HG02938 (cell line): ENCODE data around the gene RGMA.
"Not testable (repeated sequence)": the region's sequence is repeated elsewhere in the genome, so short reads cannot be mapped to it uniquely, and the experiment has no call there.

Experiments
- ATAC-seq: cut with Tn5 transposase; IDR thresholded peaks from one replicate; pipeline ENCODE4 v1.9.1; 2021; ENCODE audit warnings: mild to moderate bottlenecking, moderate library complexity; ENCODE audit not compliant: unreplicated experiment

Gene RGMA

DNA sequence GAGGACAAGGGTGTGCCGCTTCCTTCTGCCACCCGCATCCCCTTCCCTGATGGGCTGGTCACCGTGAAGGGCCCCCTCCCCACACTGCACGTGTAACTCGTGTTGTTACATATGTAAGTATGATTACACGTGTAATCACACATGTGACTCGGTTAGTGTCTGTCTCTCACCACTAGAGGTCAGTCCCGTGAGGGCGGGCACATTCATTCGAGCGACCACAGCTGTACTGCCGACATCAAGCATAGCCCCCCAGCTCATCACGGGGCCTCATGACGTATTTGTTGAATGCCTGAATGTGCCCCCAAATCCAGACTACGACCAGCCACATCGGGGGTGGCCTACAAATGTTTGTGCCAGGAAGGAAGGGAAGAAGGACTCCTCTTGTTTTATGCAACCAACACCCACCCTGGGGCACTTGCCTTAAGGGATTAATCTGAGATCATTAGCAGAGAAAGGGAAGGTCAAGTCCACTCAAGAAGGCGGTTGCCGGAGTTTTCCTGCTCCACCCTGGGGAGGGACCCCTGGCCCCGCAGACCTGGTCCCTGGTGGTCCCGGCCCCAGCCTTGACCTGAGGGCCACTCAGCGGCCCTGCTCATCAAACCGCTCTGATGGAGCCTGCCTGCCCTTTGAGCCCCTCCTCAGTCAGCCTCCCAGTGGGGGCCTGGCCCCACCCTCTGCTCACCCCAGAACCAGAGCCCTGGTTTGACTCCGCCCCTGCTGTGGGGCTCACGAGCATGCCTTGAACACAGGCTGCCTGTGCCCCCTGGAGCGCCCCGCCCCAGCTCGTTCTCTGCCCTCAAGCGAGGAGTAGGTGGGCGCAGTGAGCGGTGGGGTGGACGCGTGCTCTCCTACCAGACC, 52.8 kb downstream of the RGMA start:
- peak; percentile 85 for ATAC-seq

GRCh38 chr15:93035092-93035915, 53.7 kb downstream of the RGMA start:
- ATAC-seq = peak; percentile 30

DNA sequence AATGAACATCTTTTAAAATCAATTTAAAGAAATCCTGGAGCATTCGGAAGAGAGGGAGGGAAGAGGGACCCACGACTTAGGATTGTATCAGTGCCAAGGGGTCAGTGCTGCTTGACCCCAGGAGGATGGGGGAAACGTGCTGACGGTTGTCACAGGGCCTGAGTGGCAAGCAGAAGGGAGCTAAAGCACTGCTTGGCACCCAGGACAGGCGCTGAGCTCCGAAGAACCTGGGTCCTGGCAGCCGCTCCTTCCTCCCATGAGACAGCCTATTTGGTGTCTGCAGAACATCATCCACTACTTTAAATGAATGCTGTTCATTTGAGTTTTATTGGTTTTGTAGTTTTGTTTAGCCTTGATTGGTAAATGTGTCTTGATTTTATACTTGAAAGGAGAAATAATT, 54.5 kb downstream of the RGMA start:
- ATAC-seq = no peak

- ATAC-seq = no peak
Measured at GRCh38 chr15:93033434-93034045, 55.5 kb downstream of the RGMA start.

DNA sequence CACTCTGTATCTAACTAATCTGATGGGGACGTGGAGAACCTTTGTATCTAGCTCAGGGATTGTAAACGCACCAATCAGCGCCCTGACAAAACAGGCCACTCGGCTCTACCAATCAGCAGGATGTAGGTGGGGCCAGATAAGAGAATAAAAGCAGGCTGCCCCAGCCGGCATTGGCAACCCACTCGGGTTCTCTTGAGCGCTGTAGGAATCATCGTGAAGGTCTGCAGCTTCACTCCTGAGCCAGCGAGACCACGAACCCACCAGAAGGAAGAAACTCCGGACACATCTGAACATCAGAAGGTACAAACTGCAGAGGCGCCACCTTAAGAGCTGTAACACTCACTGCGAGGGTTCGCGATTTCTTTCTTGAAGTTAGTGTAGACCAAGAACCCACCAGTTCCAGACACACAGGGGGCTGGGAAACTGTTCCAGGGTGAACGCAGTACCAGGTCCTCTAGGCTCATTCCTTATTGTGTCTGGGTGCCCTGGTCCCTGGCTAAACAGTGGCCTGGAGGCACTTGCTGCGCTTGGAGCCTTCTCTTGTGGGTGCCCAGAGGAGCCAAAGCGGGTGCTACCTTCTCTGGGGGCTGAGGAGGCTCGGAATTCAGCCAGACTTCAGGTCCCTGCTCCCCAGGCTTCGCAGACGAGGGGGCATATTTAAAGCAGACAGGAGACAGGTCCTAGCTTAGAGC, 56.4 kb downstream of the RGMA start:
- not testable (repeated sequence) for ATAC-seq

GRCh38 chr15:93031557-93032384, 57.2 kb downstream of the RGMA start:
- ATAC-seq = not testable (repeated sequence)

- ATAC-seq = no peak
Measured at GRCh38 chr15:93031103-93031464, 57.9 kb downstream of the RGMA start.

- ATAC-seq = peak; percentile 86
Measured at GRCh38 chr15:93030430-93031102, 58.4 kb downstream of the RGMA start.

DNA sequence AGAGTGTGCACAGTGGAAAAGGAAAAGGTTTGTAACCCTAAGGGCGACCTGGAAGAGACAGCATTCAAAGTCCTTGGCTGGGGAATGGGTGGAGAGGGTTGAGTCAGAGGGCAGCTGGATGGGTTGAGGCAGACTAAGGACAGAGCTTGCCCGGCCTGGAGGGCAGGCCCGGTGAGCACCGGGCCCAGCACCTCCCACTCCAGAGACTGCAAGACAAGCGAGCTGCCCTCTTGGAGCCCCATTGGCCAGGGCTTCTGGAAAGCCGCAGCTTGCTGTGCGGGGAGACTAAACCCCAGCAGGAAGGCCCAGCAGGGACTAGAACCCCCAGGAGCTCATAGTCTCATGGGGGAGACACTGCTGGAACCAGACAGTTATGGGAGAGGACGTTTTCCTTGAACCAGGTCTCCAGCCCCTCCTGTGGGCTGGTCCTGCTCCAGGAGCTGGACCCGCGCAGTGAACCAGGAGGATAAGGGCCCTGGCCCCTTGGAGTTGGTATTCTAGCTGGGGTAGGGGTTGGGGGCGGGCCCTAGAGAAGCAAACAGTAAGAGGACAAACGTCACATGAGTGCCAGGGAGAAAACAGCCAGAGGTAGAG, 59.1 kb downstream of the RGMA start:
- ATAC-seq = no peak

DNA sequence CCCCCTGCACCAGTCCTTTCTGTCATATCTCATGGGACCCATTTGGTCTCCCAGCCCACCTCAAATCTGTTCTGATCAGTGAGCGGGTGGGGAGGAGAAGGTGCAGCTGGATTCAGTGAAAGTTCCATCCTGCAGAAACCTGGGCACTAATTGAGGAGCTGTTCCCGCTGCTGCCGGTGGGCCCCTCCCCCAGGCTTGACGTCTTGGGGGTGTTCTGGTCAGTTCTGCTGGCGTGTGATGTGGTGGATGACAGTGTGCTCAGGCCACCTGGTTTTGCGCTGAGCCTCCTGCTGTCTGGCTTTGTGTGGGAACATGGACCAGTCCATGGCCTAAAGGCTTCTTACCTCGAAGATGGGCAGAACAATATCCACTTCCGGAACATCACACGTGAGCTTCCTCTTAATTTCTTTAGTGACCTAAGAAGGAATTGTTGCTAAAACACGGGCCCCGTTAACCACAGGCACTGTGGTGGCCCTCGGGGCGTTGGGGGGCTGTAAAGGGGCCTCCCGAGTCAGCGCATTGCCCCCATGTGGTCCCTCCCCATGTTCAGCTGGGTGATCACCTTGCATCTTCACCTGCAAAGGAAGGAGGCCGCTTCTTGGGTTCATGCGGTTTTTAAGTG, 59.7 kb downstream of the RGMA start:
- ATAC-seq = no peak

DNA sequence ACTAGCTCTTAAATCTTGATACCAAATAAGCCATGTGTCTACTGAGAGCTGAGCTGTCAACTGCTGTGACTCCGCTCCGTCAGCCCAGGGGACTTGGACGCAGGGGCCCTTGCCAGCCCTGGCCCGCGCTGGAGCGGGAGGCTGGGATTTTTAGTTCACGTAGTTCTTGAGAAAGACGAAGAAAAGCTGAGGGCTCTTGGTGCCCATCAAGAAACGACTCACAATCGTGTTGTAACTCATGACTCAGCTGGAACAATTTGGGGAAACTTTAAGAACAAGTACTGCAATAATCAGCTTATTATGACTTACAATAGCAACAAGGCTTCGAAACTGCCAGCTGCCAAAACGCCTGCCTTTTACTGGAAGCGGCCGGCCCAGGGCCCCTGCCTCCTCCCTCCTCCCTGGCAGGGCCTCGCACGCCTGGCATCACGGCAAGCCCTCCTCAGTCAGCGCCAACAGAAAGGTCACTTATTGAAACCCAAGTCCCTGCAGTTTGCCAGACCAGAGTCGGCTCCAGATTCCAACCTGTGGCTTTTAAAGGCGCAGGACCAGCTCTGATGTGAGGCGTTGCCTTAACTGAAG, 60.3 kb downstream of the RGMA start:
- no peak for ATAC-seq

DNA sequence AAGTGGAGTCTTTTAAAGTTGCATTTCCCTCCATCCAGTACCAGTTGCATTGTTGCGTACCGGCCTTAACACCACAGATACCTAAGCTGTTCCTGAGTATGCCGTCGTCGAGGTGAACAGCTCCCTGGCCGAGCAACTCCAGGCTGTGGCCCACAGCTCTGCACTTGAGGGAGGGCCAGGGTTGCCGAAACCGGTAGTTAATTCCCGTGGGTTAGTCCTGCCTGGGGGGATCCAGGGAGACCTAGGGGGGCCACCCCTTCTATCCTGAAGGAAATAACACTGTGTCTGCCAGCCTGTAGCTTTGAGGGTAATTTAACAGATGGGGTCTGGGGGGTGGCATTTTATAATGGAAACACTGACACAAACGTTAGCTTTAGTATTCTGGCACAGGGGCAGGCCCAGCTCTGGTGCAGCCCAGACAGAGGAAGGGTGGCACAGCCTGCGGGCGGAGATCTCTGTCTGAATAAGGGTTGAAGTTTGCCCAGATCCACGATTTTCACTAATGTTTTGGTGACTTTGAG, 60.8 kb downstream of the RGMA start:
- no peak for ATAC-seq

DNA sequence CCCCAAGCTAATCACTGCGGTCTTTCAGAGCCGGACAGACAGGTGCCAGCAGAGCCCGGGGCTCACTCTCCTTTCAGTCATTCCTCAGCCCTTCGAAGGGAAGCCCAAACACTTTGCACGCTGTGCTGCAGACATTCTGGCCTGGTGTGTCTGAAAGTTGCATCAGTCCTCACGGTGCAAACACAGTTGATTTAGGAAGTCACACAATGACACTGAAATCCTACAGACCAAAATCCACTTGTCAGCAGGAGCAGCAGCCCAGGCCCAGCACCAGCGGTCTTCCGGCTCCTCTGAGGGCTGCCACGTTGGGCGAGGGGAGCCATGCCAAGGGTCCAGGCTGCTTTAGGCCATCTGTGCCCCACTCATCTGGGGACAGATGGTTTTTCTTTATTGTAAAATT, 61.6 kb downstream of the RGMA start:
- no peak for ATAC-seq

DNA sequence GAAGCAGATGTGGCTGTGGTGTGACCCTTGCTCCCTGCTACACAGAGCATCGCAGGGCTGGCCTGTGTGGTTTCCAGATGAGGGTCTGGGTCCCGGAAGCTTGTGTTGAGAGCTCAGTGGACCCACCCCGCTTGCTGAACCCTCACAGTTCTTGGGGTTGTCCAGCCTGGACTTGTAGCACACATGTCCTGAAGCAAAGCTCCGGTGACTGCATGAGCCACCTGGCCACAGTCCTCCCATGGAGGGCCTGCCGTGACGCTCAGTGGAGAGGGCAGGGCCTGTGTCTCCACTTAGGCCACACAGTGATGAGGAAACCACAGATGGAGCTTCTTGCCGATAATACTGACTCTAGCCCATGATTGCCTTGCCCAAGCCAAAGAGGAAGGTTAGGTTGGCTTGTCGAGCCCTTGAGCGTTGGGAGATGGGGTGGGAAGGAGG, 62.6 kb downstream of the RGMA start:
- ATAC-seq = no peak

DNA sequence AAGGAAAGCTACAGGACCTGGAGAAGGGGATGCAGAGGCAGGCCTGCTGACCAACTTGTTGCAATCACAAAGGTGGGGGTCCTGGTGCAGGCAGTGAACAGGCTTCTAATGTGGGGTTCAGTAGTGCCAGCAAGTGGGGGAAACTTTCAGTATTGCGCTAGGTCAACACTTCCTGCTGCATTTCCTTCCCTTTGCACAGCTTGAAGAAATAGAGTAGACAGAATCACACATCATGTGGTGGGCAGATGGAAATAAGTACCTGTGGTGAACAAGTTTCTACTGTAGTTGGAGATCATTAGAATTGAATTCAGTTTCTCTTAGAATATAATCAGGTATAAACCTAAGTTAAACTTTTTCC, 63.4 kb downstream of the RGMA start:
- ATAC-seq = no peak

GRCh38 chr15:93024716-93025624, 64.0 kb downstream of the RGMA start:
- no peak for ATAC-seq

DNA sequence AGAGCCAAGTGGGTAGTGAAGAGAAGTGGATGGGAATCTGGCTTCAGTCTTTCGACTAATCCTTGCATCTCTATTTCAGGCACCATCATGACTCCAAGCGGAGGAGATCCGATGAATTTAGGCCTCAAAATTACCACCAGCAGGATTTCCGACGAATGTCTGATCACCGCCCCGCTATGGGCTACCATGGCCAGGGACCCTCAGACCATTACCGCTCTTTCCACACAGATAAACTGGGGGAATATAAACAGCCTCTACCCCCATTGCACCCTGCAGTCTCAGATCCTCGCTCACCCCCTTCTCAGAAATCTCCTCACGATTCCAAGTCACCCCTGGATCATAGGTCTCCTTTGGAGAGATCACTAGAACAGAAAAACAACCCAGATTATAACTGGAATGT, 64.7 kb downstream of the RGMA start:
- ATAC-seq = no peak
